Activated CD8-positive, alpha-beta memory T cell treated with anti-CD3 and anti-CD28 coated beads for 4 hours (primary cell): ENCODE results near the gene VTN.

Experiments used
- DNase-seq, 2 donors: peaks; one replicate each; pipeline ENCODE4 v3.0.0-alpha.2; 2020; ENCODE audit warnings: low read depth in 2 of 2

VTN gene

GRCh38 chr17:28368915-28369683 lies 1.0 kb downstream of the VTN start:
- no peak for DNase-seq

GRCh38 chr17:28368306-28368831 lies 1.7 kb downstream of the VTN start:
- no peak for DNase-seq

GRCh38 chr17:28367641-28368305 lies 2.3 kb downstream of the VTN start:
- DNase-seq = no peak

GRCh38 chr17:28366605-28367004 lies 3.5 kb downstream of the VTN start:
- no peak for DNase-seq

GRCh38 chr17:28365487-28365886 lies 4.6 kb downstream of the VTN start:
- DNase-seq = no peak

- no peak for DNase-seq
Measured at GRCh38 chr17:28364665-28365363, 5.3 kb downstream of the VTN start, which contains the start of gene SEBOX. SEBOX (minus strand) TSS chr17:28365199; CDS start chr17:28365151, 48 bp downstream.

- no peak for DNase-seq
Measured at GRCh38 chr17:28363776-28364650, 6.1 kb downstream of the VTN start.

GRCh38 chr17:28363186-28363585 lies 6.9 kb downstream of the VTN start:
- DNase-seq = no peak

- no peak for DNase-seq
Measured at GRCh38 chr17:28357901-28358197, 12.3 kb downstream of the VTN start.

GRCh38 chr17:28357061-28357900 lies 12.8 kb downstream of the VTN start, which contains the start of gene POLDIP2:
POLDIP2 (minus strand) TSS chr17:28357527; CDS start chr17:28357448, 79 bp downstream.
- DNase-seq = peak; percentile 91 to 93

- no peak for DNase-seq
Measured at GRCh38 chr17:28350271-28350670, 19.8 kb downstream of the VTN start.

- no peak for DNase-seq
Measured at GRCh38 chr17:28348979-28349378, 21.1 kb downstream of the VTN start.

- no peak for DNase-seq
Measured at GRCh38 chr17:28347261-28347891, 22.7 kb downstream of the VTN start.

GRCh38 chr17:28346746-28347246 lies 23.3 kb downstream of the VTN start:
- DNase-seq = no peak

- no peak for DNase-seq
Measured at GRCh38 chr17:28346199-28346580, 23.9 kb downstream of the VTN start.

GRCh38 chr17:28345419-28346198 lies 24.5 kb downstream of the VTN start:
- DNase-seq = no peak

GRCh38 chr17:28344435-28344901 lies 25.6 kb downstream of the VTN start:
- DNase-seq = no peak

- DNase-seq = no peak
Measured at GRCh38 chr17:28344011-28344410, 26.1 kb downstream of the VTN start.

GRCh38 chr17:28343491-28343932 lies 26.6 kb downstream of the VTN start:
- no peak for DNase-seq
